NOMO-1 treated with dmso at 0.1 percent for 144 hours (cell line): ENCODE results near the gene HOTAIR.

Experiments
- DNase-seq: peaks from one replicate; lab custom pipeline; 2025; ENCODE audit not compliant: unreplicated experiment; lab: John Stamatoyannopoulos, UW

The HOTAIR gene

DNA sequence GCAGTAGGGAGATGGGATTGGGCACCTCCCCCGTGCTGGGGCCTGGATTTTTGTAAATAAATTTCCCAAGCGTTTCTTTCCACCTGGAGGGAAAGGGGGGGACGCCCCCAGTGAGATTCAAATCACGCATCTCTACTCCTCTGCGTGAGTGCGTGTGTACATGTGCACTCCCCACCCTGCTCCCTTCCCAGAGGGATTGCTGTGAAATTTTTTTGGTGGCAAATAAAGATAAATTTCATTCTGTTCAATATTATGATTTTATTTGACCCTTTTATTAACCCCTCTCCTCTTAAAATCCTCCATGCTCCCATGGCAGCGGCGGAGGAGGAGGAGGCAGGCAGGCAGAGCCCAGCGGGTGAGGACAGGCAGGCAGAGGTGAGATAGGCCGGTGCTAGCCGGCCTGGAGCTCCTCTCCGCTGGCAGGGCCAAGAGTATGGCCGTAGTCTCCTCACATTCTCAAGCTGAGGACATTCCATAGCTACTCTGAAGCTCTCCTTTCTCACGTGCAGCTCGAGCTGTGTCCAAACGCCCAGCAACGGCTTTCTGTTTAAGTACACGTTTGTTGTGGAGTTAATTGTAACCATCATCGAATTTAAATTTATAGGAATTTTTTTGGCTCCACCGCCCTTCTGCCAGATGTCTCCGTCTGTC, 1.5 kb upstream of the HOTAIR start:
- DNase-seq, result no peak

DNA sequence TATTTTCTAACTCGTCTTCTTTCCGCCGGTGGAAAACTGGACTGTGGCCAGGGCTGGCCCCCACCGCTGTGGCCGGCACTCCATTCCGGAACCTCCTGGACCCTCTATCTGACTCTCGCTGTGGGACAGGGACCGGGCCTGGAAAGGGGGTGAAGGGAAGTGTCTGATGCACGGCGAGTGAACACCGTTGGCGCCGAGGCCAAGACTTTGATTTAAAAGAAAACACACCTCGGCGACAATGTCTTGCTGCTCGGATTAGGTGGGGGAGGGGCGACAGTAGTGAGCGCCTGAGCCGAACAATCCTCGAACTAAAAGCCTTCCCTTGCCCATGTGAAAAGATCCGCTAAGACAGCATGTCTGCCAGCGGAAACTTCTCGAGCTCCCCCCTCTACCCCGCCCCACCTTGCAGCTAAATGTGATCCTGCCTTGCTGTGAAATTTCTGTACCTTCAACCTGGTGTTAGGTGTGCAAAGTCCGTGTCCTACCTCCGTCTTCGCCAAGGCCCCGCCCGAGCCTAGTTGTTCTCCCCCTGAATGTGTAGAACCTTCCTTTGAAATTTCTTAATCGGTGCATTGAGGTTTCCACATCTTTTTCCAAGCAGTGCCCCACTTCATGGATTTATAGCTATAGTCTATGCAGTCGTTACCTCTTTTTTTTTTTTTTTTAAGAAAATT, 862 bp upstream of the HOTAIR start:
- DNase-seq, result no peak

DNA sequence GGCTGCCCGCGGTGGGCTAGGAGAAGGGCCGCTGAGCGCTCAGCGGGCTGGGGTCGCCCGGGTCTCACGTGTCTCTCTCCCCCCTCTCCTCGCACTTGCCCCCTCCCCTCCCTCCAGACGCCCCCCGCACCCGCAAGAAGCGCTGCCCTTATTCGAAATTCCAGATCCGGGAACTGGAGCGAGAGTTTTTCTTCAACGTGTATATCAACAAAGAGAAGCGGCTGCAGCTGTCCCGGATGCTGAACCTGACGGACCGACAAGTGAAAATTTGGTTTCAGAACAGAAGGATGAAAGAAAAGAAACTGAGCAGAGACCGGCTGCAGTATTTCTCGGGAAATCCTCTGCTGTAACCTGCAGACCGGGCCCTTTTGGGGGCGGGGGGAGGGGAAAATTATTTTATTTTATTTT, 314 bp upstream of the HOTAIR start:
- DNase-seq, result no peak

DNA sequence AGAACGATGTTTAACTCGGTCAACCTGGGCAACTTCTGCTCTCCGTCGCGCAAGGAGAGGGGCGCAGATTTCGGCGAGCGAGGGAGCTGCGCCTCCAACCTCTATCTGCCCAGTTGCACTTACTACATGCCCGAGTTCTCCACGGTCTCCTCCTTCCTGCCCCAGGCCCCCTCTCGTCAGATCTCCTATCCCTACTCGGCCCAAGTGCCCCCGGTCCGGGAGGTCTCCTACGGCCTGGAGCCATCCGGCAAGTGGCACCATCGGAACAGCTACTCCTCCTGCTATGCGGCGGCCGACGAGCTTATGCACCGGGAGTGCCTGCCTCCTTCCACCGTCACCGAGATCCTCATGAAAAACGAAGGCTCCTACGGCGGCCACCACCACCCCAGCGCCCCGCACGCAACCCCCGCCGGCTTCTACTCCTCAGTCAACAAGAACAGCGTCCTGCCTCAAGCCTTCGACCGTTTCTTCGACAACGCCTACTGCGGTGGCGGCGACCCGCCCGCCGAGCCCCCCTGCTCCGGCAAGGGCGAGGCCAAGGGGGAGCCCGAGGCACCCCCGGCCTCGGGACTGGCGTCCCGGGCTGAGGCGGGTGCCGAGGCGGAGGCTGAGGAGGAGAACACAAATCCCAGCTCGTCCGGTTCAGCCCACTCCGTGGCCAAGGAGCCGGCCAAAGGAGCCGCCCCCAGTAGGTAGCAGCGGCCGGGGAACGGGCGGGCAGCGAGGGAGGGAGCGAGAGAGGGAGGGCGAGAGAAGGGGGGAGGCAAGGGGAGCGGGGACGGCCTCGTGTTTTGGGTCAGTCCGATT, 1.3 kb downstream of the HOTAIR start:
- DNase-seq, result no peak

DNA sequence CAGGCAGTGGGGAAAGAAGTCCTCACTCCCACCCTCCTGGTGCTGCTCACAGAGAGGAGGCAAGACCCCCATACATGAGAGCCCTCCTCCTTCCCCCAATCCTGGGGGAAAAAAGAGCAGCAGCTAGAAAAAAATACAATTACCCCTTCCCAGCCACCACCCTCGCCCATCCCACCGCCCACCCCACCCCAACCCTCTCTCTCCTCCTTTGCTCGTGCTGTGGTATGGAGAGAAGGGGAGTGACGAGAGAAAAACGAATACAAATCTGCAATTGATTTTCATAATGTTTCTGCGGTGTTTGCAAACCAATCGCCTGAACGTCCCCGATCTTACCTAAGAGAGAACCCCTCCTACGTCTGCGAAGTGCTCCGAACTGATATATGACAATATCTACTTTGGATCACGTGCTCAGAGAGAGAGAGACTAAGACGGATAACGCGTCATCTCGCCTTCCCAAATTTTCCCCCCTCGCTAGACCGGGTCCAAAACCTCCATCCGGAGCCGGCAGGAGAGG, 2.0 kb downstream of the HOTAIR start, which contains the start of gene HOXC11:
Gene HOXC11, plus strand, starts transcription at position 405 of the 514 bp plus-strand sequence. CDS start 116 bp downstream, outside the sequence.
- no peak for DNase-seq

DNA sequence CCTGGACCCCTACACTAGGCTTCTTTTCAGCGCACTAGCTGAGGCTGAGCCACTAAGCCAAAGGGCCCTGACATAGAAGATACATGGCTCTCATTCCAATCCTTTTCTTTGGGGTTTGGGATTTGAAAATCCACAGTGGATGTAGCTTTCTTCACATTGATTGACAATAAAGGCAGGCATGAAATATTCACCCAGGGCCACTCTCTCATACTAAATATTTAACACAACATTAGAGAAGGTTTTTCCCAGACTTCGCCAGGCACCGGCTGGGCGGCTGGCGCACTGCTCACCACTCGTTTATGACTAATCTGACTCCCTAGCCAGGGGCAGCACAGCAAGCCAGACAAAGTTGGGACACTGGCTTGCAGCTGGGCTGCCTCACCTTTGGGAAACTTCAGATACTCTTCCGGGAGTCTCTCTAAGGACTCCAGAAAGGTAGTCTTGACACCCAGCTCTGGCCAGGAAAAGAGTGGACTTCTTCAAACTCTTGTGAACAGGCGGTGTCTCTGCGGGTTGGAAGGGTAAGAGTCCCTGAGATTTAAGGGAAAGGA, 2.5 kb downstream of the HOTAIR start:
- no peak for DNase-seq

DNA sequence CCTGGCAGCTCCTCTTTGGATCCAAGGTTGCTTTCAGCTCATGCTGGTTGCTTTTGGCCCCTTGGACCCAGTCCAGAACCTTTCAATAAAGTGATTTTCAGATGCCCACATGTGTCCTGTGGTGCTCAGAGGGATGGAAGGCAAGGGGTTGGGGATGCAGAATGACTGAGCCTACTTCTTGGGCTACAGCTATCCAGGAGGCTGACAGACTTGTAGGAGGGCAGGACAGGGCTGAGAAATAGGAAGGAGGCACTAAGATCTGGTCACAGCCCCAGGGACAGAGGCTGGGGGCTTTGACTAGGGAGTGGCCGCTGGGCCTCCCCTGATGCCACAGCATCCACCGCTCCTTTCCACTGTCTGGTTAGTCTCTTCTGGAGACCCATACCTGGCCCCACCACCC, 3.1 kb downstream of the HOTAIR start:
- no peak for DNase-seq

DNA sequence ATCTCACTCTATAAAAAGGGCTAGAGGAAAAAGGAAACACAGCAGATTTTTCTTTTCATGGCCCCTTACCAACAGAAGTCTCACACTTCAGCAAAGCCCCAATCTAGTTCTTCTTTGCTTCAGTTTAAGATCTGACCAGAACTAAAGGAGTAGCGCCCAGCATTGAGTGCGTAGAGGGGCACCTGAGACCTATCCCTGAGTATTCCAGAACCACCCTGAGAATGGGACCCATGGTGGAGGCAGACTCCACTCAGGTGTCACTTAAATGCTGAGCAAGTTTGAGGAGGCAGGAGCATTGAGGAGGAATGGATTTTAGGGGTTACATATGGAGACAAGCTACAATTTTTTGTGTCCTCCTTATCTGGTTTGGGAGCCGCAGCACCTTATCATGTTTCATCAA, 3.6 kb downstream of the HOTAIR start:
- DNase-seq, result no peak

DNA sequence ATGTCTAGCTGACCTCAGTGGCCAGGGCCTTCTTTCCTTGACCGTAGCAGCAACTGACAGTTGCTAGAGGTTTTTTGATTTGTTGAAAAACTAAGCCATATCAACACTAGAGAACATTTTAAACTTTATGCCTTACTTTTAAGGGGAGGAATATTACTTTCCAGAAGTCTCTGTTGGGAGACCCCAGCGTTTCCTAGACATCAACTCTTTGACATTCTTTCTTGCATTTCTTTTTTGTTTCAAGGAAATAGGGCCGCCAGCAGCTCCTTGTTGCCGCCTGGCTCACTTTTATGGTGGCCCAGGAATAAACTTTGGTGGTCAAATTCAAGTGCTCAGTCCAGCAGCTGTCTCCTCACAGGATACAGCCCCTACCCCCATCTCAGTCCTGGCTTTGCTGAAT, 4.3 kb downstream of the HOTAIR start:
- no peak for DNase-seq

DNA sequence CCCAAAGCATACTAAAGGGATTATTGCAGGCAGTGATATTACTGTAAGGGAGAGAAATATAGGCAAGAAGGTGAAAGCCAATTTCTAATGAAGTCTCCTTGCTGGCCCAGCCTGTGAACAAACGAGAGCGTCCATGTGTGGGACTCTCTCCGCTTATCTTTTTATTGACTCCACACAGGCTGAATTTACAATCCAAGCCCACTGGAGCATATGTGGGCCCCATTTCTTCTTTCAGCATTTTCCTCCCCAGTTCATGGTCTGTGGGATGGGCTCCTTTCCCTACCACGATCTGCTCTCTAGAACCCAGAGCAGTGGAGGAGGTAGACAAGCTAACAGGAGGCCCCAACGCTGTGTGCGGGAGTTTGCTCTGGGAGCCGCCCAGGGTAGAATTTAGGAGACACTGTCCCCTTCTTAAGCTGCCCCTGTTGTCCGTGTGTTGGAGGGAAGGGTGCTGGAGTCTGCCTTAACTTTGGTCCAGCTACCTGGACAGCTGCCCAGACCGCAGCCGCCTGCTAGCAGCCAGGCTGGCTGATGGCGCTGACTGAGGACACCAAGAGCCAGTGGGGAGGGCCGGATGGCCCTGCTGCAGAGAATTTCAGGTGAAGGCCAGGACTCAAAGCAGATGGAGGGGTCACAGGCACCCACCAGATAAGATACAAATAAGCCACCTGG, 5.0 kb downstream of the HOTAIR start:
- DNase-seq, result no peak

DNA sequence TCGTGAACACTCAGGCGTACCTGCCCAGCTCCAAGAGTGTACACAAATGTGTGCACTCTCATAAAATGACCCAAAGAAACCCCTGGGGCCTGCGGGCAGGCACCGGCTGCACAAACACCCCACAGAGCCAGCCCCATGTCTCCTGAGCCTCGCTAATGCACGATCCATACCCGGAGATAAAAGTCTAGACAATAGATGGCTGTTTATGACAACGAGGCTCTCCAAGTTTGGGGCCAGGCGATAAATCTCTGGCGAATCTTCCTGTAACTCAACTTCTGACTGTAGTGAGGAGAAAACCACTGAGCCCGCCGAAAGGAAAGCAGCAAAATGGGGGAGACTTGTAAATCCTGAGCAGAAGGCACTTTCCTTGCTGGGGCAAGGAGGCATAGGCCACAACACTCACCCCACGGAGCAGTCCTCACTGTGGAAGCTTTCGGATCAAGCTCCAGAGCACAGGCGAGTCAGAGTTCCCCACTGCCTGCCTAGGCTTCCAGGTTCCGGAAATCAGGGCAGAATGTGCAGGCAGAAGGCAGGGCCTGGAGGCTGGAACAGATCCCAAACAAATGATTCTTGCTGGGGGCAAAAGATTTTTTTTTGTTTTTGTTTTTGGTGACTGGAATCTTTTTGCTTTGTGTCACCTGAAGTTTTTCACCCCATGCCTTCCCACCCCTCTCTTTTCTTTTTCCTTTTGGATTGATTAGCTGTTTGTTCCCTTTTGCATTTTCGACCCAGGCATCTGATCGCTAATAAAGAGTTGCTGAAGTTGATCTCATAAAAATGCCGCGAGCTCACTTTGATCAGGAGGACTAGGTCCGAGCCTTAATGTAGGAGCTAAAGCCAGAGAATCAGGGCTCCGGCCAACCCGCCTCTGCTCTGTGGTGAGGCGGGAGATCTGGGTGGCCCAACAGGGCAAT, 6.3 kb downstream of the HOTAIR start:
- no peak for DNase-seq

DNA sequence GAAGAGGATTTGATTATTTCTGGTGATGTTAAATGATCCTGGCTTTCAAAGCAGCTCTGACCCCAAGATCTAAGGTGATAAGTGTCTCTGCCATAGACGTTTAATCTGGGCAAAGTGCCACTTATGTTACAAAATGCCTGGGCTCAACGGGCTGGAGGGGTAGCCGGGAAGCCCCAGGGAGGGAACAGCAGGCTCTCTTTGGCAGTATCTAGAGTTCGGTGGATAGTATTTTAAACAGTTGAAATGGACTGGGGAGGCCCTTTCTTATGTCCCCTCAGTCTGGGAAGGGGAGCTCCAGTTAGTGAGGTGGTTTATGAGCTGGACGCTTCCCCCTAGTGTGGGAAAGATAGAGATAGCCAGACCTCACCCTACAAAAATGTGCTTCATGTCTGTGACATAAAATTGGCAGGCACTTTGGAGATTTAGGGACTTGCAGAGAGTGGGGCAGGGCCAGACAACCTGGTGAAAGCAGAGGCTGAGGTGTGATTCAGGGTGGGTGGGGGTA, 7.3 kb downstream of the HOTAIR start:
- DNase-seq, result no peak

DNA sequence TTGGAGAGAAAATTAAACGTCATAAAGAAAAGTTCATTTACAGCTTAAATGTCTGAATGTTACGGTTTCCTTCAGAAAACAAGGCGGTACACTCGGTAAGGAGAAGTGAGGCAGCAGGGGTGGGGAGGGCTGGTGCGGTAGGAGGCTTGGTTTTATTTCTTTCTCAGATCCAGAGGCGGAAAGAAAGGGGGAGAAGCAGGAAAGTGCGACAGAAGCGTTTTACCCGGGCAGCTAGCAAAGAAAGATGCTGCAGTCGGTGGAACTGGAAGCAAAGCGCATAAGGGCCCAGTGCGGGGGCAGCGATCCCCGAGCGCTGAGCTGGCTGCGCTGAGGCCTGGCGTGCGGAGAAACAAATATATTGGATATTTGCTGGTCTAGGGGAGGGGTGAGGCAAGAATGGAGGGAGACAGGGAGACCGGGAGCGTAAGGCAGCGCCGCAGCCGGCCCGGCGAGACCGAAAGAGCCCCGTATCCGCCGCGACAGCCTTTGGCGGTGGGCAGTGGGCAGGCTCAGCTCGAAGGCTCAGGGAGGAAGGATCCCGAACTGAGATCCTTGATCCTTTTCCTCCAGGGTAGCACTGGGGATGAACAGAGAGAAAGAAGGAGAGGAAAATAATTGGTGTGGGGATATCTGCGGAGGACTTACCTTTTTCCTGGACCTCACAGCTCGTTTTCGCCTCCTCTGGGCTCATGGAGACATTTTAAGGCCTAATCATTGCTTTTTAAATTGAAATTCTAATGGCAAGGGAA, 8.2 kb downstream of the HOTAIR start:
- no peak for DNase-seq

DNA sequence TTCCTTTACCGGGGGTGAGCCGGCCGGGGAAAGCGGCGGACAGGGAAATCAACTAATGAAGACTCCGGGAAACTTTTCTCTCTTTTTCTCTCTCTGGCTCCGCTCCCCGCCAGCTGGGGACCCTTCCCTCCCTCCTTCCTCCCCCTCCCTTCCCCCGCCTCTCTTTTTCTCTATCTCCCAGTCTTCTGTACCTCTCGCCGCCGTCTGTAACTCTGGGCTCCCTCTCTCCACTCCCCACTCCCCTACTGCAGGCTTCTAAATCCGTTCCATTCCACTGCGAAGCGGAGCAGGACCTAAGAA, 8.7 kb downstream of the HOTAIR start:
- DNase-seq, result no peak

DNA sequence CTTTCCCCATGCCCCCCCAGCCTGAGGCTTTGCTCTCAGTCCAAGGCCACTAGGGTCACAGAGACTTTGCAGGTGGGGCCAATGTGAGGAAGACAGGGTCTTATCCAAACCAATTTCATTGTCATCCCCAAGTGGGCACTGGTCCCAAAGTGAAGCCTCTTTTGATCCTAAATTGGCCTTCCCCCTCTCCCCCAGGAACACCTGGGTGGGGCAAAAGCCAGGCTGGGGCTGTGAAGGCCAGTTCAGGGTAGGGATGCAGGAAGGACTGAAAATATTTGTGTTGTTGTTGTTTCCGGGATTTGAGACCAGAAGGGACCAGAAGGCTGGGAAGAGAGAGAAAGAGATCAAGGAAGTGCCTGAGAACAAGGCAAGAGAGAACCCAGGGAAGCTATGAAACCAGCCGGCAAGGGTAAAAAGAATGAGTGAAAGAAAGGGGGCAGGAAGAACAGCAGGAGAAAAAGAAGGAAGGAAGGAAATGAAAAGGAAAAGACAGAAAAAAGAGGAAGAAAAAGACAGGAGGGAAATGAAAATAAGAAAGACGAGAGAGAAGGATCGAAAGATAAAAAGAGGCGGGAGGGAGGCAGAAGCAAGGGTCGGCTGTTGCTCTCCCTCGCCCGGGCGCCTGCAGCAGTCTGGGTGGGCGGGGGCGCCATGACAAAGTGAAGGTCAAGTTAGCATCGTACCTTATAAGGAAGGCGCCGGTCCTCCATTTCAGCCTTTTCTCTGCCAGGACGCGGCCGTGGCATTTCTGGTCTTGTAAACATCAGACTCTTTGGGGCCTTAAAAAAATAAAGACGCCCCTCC, 9.3 kb downstream of the HOTAIR start:
- no peak for DNase-seq

DNA sequence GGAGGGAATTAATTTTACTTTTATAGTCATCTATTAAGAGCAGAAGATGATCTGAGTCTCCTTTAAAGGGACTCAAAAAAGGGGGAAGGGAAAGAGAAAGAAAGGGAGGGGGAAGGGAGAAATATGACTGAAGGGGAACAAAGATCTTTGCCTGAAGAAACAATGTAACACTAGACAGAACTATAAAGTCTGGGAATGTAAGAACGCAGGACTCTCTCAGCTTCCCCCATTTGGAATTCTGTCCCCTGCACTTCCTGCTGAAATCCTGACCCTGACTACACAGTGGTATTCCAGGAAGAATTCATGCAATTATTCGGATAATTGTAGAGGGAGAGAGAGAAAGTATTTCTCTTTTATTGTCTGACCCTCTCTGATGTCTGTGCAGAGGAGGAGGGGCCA, 10.4 kb downstream of the HOTAIR start:
- DNase-seq, result no peak

DNA sequence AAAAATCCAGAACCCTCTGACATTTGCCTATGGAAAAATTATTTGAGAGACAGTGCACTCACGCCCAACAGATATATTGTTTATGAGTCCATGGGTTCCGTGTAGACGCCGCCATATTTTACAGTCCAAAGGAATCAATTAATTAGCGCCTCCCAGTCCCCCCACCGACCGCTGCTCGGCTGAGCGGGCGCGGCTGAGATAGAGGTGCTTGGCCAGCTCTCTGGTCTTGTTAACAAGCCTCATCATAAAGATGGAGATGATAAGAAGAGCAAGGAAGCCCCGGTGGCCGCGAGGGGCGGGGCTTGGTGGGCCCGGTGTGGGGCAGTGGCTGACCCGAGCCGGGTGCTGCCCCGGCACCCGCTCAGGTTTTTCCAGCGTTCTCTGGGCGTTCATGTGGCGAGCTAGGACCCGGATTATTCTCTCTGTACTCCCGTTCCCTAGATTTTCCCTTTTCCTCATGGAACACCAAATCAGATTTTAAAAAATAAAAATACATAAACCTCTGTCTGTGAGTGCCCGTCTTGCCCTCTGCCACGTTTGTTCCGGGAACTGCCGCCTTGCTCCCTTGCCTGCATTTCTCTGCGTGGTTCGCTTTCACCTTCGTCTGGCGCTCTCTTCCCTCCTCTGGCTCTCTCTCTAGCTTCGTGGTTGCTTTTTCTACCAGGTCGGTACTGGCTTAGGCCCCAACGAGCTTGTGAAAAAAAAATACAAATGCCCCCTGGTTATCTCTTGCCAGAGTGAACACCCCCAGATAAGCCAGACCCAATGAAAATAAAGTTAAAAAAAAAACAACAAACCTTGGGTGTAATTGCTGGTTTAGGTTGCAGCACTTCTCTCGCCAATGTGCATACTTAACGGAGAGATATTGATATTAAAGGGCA, 11.1 kb downstream of the HOTAIR start:
- no peak for DNase-seq
